CD14-positive monocyte (primary cell): ENCODE data around the gene PCBP3. TPM values are rescaled to one million over a fixed set of nuclear protein-coding genes. Genes with fewer than 3 reads are reported as not detected.

ENCODE experiments used
- DNase-seq, 3 donors: peaks; one replicate each; pipeline ENCODE4 v3.0.0-alpha.2; 2011 to 2022
- H2AFZ ChIP-seq: 2 replicates; pipeline ENCODE4 v1.6.0; 2012; ENCODE audit warnings: mild to moderate bottlenecking, low read depth, low read length, inconsistent platforms; ENCODE audit not compliant: insufficient read depth, poor library complexity, severe bottlenecking
- H3K27ac ChIP-seq, 2 donors: 1 replicate in 1 of 2; 2 replicates in 1 of 2; pipeline ENCODE4 v1.5.1; 2012 to 2013; ENCODE audit warnings: low read length in 2 of 2, control low read depth in 1 of 2, inconsistent platforms in 1 of 2, low read depth in 1 of 2, mild to moderate bottlenecking in 1 of 2
- H3K27me3 ChIP-seq, 2 donors: one replicate each; pipeline versions ENCODE4 v1.6.0 to v1.6.1; 2011 to 2013; ENCODE audit warnings: low read length in 2 of 2; ENCODE audit not compliant: control insufficient read depth in 2 of 2, insufficient read depth in 2 of 2
- H3K36me3 ChIP-seq, 2 donors: replicated peaks in 1 of 2; 1 replicate in 1 of 2; 2 replicates in 1 of 2; pipeline versions ENCODE4 v1.5.1 to v1.6.1; 2012 to 2013; ENCODE audit warnings: low read length in 2 of 2, control low read depth in 1 of 2, inconsistent platforms in 1 of 2, mild to moderate bottlenecking in 1 of 2; ENCODE audit not compliant: insufficient read depth in 2 of 2, control insufficient read depth in 1 of 2
- H3K4me1 ChIP-seq, 2 donors: 1 replicate in 1 of 2; 2 replicates in 1 of 2; pipeline versions ENCODE4 v1.5.1 to v1.6.1; 2012 to 2013; ENCODE audit warnings: low read length in 2 of 2, control low read depth in 1 of 2, inconsistent platforms in 1 of 2, mild to moderate bottlenecking in 1 of 2, moderate library complexity in 1 of 2; ENCODE audit not compliant: insufficient read depth in 2 of 2, control insufficient read depth in 1 of 2
- H3K4me2 ChIP-seq: replicated peaks from 2 replicates; pipeline ENCODE3; 2012; ENCODE audit warnings: low read length, moderate library complexity, mild to moderate bottlenecking; ENCODE audit not compliant: poor library complexity, severe bottlenecking; ENCODE audit errors: extremely low read depth
- H3K4me3 ChIP-seq, 3 experiments: fragments of 200-600 bp in 1 of 3; sonication (generic) in 1 of 3; replicated peaks in 1 of 3; 1 replicate in 2 of 3; 2 replicates in 1 of 3; pipeline ENCODE4 v1.5.1; 2011 to 2013; ENCODE audit warnings: low read length in 3 of 3, mild to moderate bottlenecking in 3 of 3, control low read depth in 2 of 3, low read depth in 2 of 3, inconsistent platforms in 1 of 3, moderate library complexity in 1 of 3
- H3K79me2 ChIP-seq: 2 replicates; pipeline ENCODE4 v1.6.0; 2012; ENCODE audit warnings: mild to moderate bottlenecking, control low read depth, inconsistent platforms, low read length, moderate library complexity; ENCODE audit not compliant: insufficient read depth
- H3K9ac ChIP-seq: 2 replicates; pipeline ENCODE4 v1.6.0; 2017; ENCODE audit warnings: low read length, mild to moderate bottlenecking; ENCODE audit not compliant: insufficient read depth, poor library complexity, severe bottlenecking
- H3K9me3 ChIP-seq, 2 donors: replicated peaks in 1 of 2; 1 replicate in 1 of 2; 2 replicates in 1 of 2; pipeline versions ENCODE4 v1.5.1 to v1.6.1; 2012 to 2013; ENCODE audit warnings: low read length in 2 of 2, control low read depth in 1 of 2; ENCODE audit not compliant: control insufficient read depth in 1 of 2, insufficient read depth in 1 of 2
- H4K20me1 ChIP-seq: 2 replicates; pipeline ENCODE4 v1.6.0; 2012; ENCODE audit warnings: mild to moderate bottlenecking, low read length, control low read depth, moderate library complexity; ENCODE audit not compliant: insufficient read depth
- H3K27ac Mint-ChIP-seq, 7 donors: one replicate each; pipeline ENCODE4 v1.8.0; 2020; ENCODE audit warnings: mild to moderate bottlenecking in 7 of 7, mixed read lengths in 7 of 7, moderate library complexity in 6 of 7, inconsistent platforms in 2 of 7
- H3K27me3 Mint-ChIP-seq, 3 donors: one replicate each; pipeline ENCODE4 v1.8.0; 2021 to 2022; ENCODE audit warnings: low read depth in 3 of 3, mild to moderate bottlenecking in 3 of 3, mixed read lengths in 3 of 3, moderate library complexity in 3 of 3, inconsistent platforms in 1 of 3
- H3K36me3 Mint-ChIP-seq, 2 donors: one replicate each; pipeline ENCODE4 v1.8.0; 2020; ENCODE audit warnings: mixed read lengths in 2 of 2, inconsistent platforms in 1 of 2, mild to moderate bottlenecking in 1 of 2
- H3K4me1 Mint-ChIP-seq: one replicate; pipeline ENCODE4 v1.8.0; 2020; ENCODE audit warnings: mild to moderate bottlenecking, mixed read lengths
- H3K4me3 Mint-ChIP-seq, 2 donors: one replicate each; pipeline ENCODE4 v1.8.0; 2020; ENCODE audit warnings: mild to moderate bottlenecking in 2 of 2, mixed read lengths in 2 of 2, moderate library complexity in 1 of 2
- H3K9me3 Mint-ChIP-seq, 7 donors: one replicate each; pipeline ENCODE4 v1.8.0; 2020 to 2022; ENCODE audit warnings: mixed read lengths in 7 of 7, mild to moderate bottlenecking in 6 of 7, moderate library complexity in 6 of 7, inconsistent platforms in 2 of 7
- WGBS: methylation state at CpG from one replicate; pipeline ENCODE4 v1.1.5; 2013; ENCODE audit warnings: missing lambda C conversion rate; ENCODE audit not compliant: insufficient coverage; 5-methylcytosine and 5-hydroxymethylcytosine counted together
- intact Hi-C, 2 donors: fragments of 100-400 bp; cut with micrococcal nuclease; formaldehyde crosslinking; loops; one replicate each; pipeline versions ENCODE4 v1.15.0 to v1.15.1; 2023
- polyA plus RNA-seq, 3 donors: library from polyadenylated mRNA; depleted of rRNA in 1 of 3; unstranded in 2 of 3; stranded (reverse) in 1 of 3; fragments of 300-500 nt in 2 of 3; fragments of >200 nt in 1 of 3; fragmentation: Illumina TruSeq in 2 of 3; gene quantifications; 1 replicate in 2 of 3; 2 replicates in 1 of 3; pipeline ENCODE4 v1.2.3, GENCODE V29; 2012 to 2021
- TF ChIP-seq, protein P1 (sequence below): fragments of 200-600 bp; IDR thresholded peaks from one replicate; pipeline ENCODE4 v1.8.0; 2022; ENCODE audit warnings: antibody characterized with exemption, mild to moderate bottlenecking

The PCBP3 gene
- polyA plus RNA-seq, 3 donors: 0.34 to 0.49 TPM; not detected in 1

DNA sequence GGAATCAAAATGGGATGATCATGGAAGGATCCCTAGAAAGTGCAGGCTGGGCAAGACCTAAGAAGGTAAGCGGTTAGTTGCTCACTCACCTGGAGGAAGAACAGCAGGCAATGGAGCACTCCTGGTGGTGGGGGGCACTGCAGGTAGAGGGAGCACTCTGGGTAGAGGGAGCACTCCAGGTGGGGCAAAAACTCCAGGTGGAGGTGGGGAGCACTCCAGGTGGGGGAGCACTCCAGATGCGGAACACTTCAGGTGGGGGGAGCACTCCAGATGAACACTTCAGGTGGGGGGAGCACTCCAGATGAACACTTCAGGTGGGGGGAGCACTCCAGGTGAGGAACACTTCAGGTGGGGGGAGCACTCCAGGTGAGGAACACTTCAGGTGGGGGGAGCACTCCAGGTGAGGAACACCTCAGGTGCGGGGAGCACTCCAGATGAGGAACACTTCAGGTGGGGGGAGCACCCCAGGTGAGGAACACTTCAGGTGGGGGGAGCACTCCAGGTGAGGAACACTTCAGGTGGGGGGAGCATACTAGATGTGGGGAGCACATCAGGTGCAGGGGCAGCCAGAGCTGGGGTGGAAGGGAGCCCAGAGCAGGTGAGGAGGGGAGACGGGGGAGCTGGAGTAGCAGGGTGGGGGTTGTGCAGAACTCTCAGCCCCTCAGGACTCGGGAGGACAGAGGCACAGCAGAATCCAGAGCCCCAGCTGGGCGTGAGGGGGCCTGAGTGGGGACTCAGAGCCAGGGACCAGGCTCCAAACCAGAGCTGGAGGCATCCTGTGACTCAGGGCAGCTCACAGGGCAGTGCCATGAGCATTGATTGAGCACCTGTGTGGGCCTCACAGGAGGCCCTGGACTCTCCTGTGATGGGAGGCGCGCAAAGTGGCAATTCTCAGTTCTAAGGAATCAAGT lies 300.4 kb downstream of the PCBP3 start:
- no peak overlapping the region for H3K4me2 ChIP-seq
- no peaks in the 10 kb centered on the region for H3K36me3 Mint-ChIP-seq
- H3K27ac ChIP-seq: no peak overlapping the region
- TF ChIP-seq, protein P1, sequence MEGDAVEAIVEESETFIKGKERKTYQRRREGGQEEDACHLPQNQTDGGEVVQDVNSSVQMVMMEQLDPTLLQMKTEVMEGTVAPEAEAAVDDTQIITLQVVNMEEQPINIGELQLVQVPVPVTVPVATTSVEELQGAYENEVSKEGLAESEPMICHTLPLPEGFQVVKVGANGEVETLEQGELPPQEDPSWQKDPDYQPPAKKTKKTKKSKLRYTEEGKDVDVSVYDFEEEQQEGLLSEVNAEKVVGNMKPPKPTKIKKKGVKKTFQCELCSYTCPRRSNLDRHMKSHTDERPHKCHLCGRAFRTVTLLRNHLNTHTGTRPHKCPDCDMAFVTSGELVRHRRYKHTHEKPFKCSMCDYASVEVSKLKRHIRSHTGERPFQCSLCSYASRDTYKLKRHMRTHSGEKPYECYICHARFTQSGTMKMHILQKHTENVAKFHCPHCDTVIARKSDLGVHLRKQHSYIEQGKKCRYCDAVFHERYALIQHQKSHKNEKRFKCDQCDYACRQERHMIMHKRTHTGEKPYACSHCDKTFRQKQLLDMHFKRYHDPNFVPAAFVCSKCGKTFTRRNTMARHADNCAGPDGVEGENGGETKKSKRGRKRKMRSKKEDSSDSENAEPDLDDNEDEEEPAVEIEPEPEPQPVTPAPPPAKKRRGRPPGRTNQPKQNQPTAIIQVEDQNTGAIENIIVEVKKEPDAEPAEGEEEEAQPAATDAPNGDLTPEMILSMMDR: no peak
- DNase-seq: no peak
- WGBS: 92% methylated on average over 7 of the region's 8 CpGs
- no peaks in the 10 kb centered on the region for H3K36me3 ChIP-seq
- H3K4me1 Mint-ChIP-seq: no peaks in the 10 kb centered on the region
- H3K4me3 ChIP-seq: no peak overlapping the region
- no peak overlapping the region for H3K9ac ChIP-seq
- no peak overlapping the region for H3K4me3 Mint-ChIP-seq
- H3K4me1 ChIP-seq: no peaks in the 10 kb centered on the region
- no peaks in the 10 kb centered on the region for H4K20me1 ChIP-seq
- peaks cover 0 to 5% (median 0%) of the 10 kb centered on the region in 3 donors for H3K27me3 Mint-ChIP-seq
- no peaks in the 10 kb centered on the region for H3K27me3 ChIP-seq
- H3K79me2 ChIP-seq: no peaks in the 10 kb centered on the region
- no peak overlapping the region for H2AFZ ChIP-seq
- H3K9me3 ChIP-seq: peaks cover 0 to 8% of the 10 kb centered on the region in 2 donors
- peak overlapping the region in 1 of 7 donors; percentile 54 for H3K27ac Mint-ChIP-seq
- peaks cover 0 to 19% (median 6%) of the 10 kb centered on the region in 7 donors for H3K9me3 Mint-ChIP-seq
- intact Hi-C loops: no loop called here

DNA sequence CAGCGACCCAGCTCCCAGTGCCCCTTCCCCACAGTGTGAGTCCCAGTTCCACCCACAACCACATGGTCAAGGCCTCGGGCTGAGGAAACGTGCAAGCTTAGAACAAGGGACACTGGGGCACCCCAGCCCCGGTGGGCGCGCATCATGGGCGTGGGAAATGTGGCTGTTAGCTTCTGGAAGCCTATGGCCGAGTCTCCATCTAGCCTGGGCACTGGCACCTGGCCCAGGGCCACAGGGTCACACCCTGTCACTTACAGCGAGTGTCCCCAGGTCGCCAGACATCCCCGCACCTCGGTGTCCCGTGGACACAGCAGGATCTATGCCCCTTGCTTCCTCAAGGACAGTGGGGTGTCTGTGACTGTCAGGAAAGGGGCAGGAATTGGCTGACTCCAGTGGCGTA lies 301.1 kb downstream of the PCBP3 start:
- H4K20me1 ChIP-seq: no peaks in the 10 kb centered on the region
- H3K36me3 ChIP-seq: no peaks in the 10 kb centered on the region
- no peaks in the 10 kb centered on the region for H3K4me1 ChIP-seq
- H3K27me3 Mint-ChIP-seq: peaks cover 0 to 5% (median 0%) of the 10 kb centered on the region in 3 donors
- peaks cover 0 to 8% of the 10 kb centered on the region in 2 donors for H3K9me3 ChIP-seq
- TF ChIP-seq, protein P1: no peak
- H3K4me3 Mint-ChIP-seq: no peak overlapping the region
- intact Hi-C loops: no loop called here
- H3K4me2 ChIP-seq: no peak overlapping the region
- H2AFZ ChIP-seq: no peak overlapping the region
- WGBS: 92% methylated on average over 11 of the region's 14 CpGs
- H3K27ac Mint-ChIP-seq: no peak overlapping the region
- H3K9ac ChIP-seq: no peak overlapping the region
- H3K27ac ChIP-seq: no peak overlapping the region
- no peaks in the 10 kb centered on the region for H3K36me3 Mint-ChIP-seq
- no peak for DNase-seq
- H3K4me3 ChIP-seq: no peak overlapping the region
- no peaks in the 10 kb centered on the region for H3K4me1 Mint-ChIP-seq
- H3K27me3 ChIP-seq: no peaks in the 10 kb centered on the region
- peaks cover 0 to 15% (median 6%) of the 10 kb centered on the region in 7 donors for H3K9me3 Mint-ChIP-seq
- H3K79me2 ChIP-seq: no peaks in the 10 kb centered on the region
